LHCN-M2 (cell line): ENCODE measurements around the gene NOP14. TPM values are rescaled to one million over a fixed set of nuclear protein-coding genes. Genes with fewer than 3 reads are reported as not detected.

Source experiments
- DNase-seq: peaks from one replicate; pipeline ENCODE4 v3.0.0-alpha.2; 2012; ENCODE audit warnings: low read depth
- total RNA-seq: library from RNA; depleted of rRNA; stranded (reverse); fragments of >200 nt; gene quantifications from 2 replicates; pipeline ENCODE4 v1.2.3, GENCODE V29; 2014; rRNA removed

NOP14 gene
- total RNA-seq, 1 experiment from 2014 or later: 33.1 TPM

- DNase-seq: no peak
These were observed 48.7 kb downstream of the NOP14 start for GRCh38 chr4:2914256-2915126.

GRCh38 chr4:2913168-2913567 is 50.0 kb downstream of the NOP14 start:
- no peak for DNase-seq

- DNase-seq: no peak
These were observed 51.3 kb downstream of the NOP14 start for GRCh38 chr4:2911868-2912267.

- DNase-seq: no peak
These were observed 52.8 kb downstream of the NOP14 start for GRCh38 chr4:2910409-2910808.

GRCh38 chr4:2909583-2909982 is 53.6 kb downstream of the NOP14 start:
- no peak for DNase-seq

- DNase-seq: no peak
These were observed 54.5 kb downstream of the NOP14 start for GRCh38 chr4:2908686-2909085.

GRCh38 chr4:2907706-2908293 is 55.4 kb downstream of the NOP14 start:
- no peak for DNase-seq

- no peak for DNase-seq
These were observed 56.0 kb downstream of the NOP14 start for GRCh38 chr4:2907226-2907625.

GRCh38 chr4:2906218-2906617 is 57.0 kb downstream of the NOP14 start:
- no peak for DNase-seq

GRCh38 chr4:2905544-2905943 is 57.7 kb downstream of the NOP14 start:
- no peak for DNase-seq

GRCh38 chr4:2902126-2902525 is 61.1 kb downstream of the NOP14 start:
- DNase-seq: no peak

GRCh38 chr4:2901186-2901585 is 62.0 kb downstream of the NOP14 start:
- DNase-seq: no peak

GRCh38 chr4:2900741-2901140 is 62.5 kb downstream of the NOP14 start:
- DNase-seq: no peak

- DNase-seq: no peak
These were observed 65.2 kb downstream of the NOP14 start for GRCh38 chr4:2898001-2898400.

- no peak for DNase-seq
These were observed 69.4 kb downstream of the NOP14 start for GRCh38 chr4:2893772-2894171.

- DNase-seq: peak; percentile 31
These were observed 71.9 kb downstream of the NOP14 start for GRCh38 chr4:2891294-2891693.

- DNase-seq: no peak
These were observed 74.3 kb downstream of the NOP14 start for GRCh38 chr4:2888886-2889285.

Other genes starting within 250 kb of the NOP14 start
- 52.5 and 52.9 TPM in 2 replicates for gene TNIP2, start 207.1 kb downstream of the NOP14 start, total RNA-seq
- 26.9 and 31.7 TPM in 2 replicates for gene SH3BP2, start 170.3 kb downstream of the NOP14 start, total RNA-seq
- 142 and 149 TPM in 2 replicates for gene ADD1, start 119.6 kb downstream of the NOP14 start, total RNA-seq
- gene GRK4, start 165 bp upstream of the NOP14 start, total RNA-seq: 4.7 and 6.7 TPM in 2 replicates
- gene HTT-AS, start 111.1 kb upstream of the NOP14 start, total RNA-seq: not detected in 2 replicates
- gene HTT, start 111.3 kb upstream of the NOP14 start, total RNA-seq: 12.8 and 19.4 TPM in 2 replicates